Nephron (organoid): Measurements from ENCODE around the gene TSPO2.

Experiments used
- H3K27ac Mint-ChIP-seq, 3 experiments: 2 replicates each; pipeline ENCODE4 v1.8.0; 2020; ENCODE audit warnings: mixed read lengths in 3 of 3, mild to moderate bottlenecking in 2 of 3, moderate library complexity in 1 of 3
- H3K27me3 Mint-ChIP-seq: 2 replicates; pipeline ENCODE4 v1.8.0; 2021; ENCODE audit warnings: low read depth, mild to moderate bottlenecking, moderate library complexity, mixed read lengths
- H3K36me3 Mint-ChIP-seq: 2 replicates; pipeline ENCODE4 v1.8.0; 2020; ENCODE audit warnings: low read depth, mixed read lengths
- H3K4me1 Mint-ChIP-seq: 2 replicates; pipeline ENCODE4 v1.8.0; 2020; ENCODE audit warnings: mixed read lengths
- H3K4me3 Mint-ChIP-seq, 3 experiments: 2 replicates each; pipeline ENCODE4 v1.8.0; 2020; ENCODE audit warnings: mild to moderate bottlenecking in 3 of 3, mixed read lengths in 3 of 3, moderate library complexity in 2 of 3
- H3K9me3 Mint-ChIP-seq: 2 replicates; pipeline ENCODE4 v1.8.0; 2020; ENCODE audit warnings: mixed read lengths
- CTCF ChIP-seq, 3 experiments: fragments of 200-600 bp; sonication (generic); IDR thresholded peaks; one replicate each; pipeline ENCODE4 v1.5.0; 2021; ENCODE audit warnings: antibody characterized with exemption in 3 of 3; ENCODE audit not compliant: unreplicated experiment in 3 of 3

TSPO2 gene

GRCh38 chr6:41027799-41028560 is 14.3 kb upstream of the TSPO2 start:
- Mint-ChIP-seq H3K4me1 (peaks cover 30% of the 10 kb centered on the region), H3K9me3 (no peaks in the 10 kb centered on the region), H3K36me3 (peaks cover 8% of the 10 kb centered on the region), H3K27me3 (no peaks in the 10 kb centered on the region), H3K4me3 (peak overlapping the region; percentile 84 to 86 (median 84)), H3K27ac (peak overlapping the region; percentile 79 to 92 (median 86))
- peak; percentile 98 to 100 (median 100) for TF ChIP-seq CTCF (IDR thresholded peaks at IDR 0.05; ENCODE audit: unreplicated experiment in 3 of 3)

- H3K4me1 Mint-ChIP-seq, result peaks cover 30% of the 10 kb centered on the region
- TF ChIP-seq CTCF (IDR thresholded peaks at IDR 0.05; ENCODE audit: unreplicated experiment in 3 of 3), result no peak
Measured at GRCh38 chr6:41028561-41029412, 13.5 kb upstream of the TSPO2 start.

GRCh38 chr6:41032830-41033229 is 9.4 kb upstream of the TSPO2 start:
- H3K27ac Mint-ChIP-seq, result no peak overlapping the region
- no peaks in the 10 kb centered on the region for H3K9me3 Mint-ChIP-seq
- H3K27me3 Mint-ChIP-seq, result peaks cover 3% of the 10 kb centered on the region
- peaks cover 5% of the 10 kb centered on the region for H3K36me3 Mint-ChIP-seq
- no peak overlapping the region for H3K4me3 Mint-ChIP-seq
- TF ChIP-seq CTCF (IDR thresholded peaks at IDR 0.05; ENCODE audit: unreplicated experiment in 3 of 3), result no peak
- H3K4me1 Mint-ChIP-seq, result peaks cover 22% of the 10 kb centered on the region

More at GRCh38 chr6:41028561-41029412, 13.5 kb upstream of the TSPO2 start:
- H3K9me3 Mint-ChIP-seq, result no peaks in the 10 kb centered on the region
- H3K4me3 Mint-ChIP-seq, result peak overlapping the region; percentile 68 to 84 (median 73)
- peak overlapping the region; percentile 39 to 92 (median 65) for H3K27ac Mint-ChIP-seq
- no peaks in the 10 kb centered on the region for H3K27me3 Mint-ChIP-seq
- peaks cover 11% of the 10 kb centered on the region for H3K36me3 Mint-ChIP-seq

- H3K4me3 Mint-ChIP-seq, result no peak overlapping the region
Measured at GRCh38 chr6:41033776-41034175, 8.5 kb upstream of the TSPO2 start.

GRCh38 chr6:41036186-41036585 is 6.1 kb upstream of the TSPO2 start:
- Mint-ChIP-seq H3K4me3 (no peak overlapping the region), H3K36me3 (peaks cover 5% of the 10 kb centered on the region), H3K27me3 (peaks cover 13% of the 10 kb centered on the region), H3K9me3 (no peaks in the 10 kb centered on the region), H3K27ac (peak overlapping the region in 1 of 3 experiments; percentile 26), H3K4me1 (peaks cover 16% of the 10 kb centered on the region)
- no peak for TF ChIP-seq CTCF (IDR thresholded peaks at IDR 0.05; ENCODE audit: unreplicated experiment in 3 of 3)

More at GRCh38 chr6:41033776-41034175, 8.5 kb upstream of the TSPO2 start:
- peaks cover 5% of the 10 kb centered on the region for H3K36me3 Mint-ChIP-seq
- peaks cover 9% of the 10 kb centered on the region for H3K27me3 Mint-ChIP-seq
- H3K4me1 Mint-ChIP-seq, result peaks cover 19% of the 10 kb centered on the region
- H3K9me3 Mint-ChIP-seq, result no peaks in the 10 kb centered on the region
- H3K27ac Mint-ChIP-seq, result no peak overlapping the region
- TF ChIP-seq CTCF (IDR thresholded peaks at IDR 0.05; ENCODE audit: unreplicated experiment in 3 of 3), result no peak
